ENCODE results near the gene VWA1. TPM values are rescaled to one million over a fixed set of nuclear protein-coding genes. Genes with fewer than 3 reads are reported as not detected.
"Not testable (repeated sequence)": the region's sequence is repeated elsewhere in the genome, so short reads cannot be mapped to it uniquely, and the experiment has no call there.

VWA1 gene
- total RNA-seq, 5 donors from 2014 or later (not counting 1 experiment from before 2014, with no cell fraction given), result 0.15 to 0.54 (median 0.26) TPM; not detected in 2

DNA sequence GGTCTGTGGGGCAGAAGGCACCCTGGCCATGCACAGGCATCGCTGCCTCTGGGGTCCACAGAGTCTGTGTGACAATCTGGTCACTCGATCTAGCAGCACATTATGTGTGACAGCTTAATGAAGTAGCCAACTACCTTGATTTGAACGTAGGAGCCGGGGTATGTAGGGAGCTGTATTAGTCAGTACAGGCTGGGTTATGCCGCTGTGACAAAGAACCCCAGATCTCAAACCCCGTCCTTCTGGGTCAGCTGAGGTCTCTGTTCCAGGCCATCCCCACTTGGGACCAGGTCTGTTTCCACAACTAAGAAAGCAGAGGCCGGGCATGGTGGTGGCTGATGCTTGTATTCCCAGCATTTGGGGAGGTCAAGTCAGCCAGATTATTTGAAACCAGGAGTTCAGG, 27.8 kb downstream of the VWA1 start:
- H3K36me3 Mint-ChIP-seq, result no peaks in the 10 kb centered on the region
- no peak overlapping the region for H3K27ac ChIP-seq (ENCODE audit: low read length)
- DNase-seq (no peak), ATAC-seq (replicated peaks in 1 of 4) (no peak)
- no peaks in the 10 kb centered on the region for H3K4me1 ChIP-seq (ENCODE audit: control insufficient read depth in 1 of 2, extremely low read depth in 1 of 2, insufficient read depth in 2 of 2, low read length in 2 of 2)
- CTCF ChIA-PET, result no interaction called here
- H3K27me3 Mint-ChIP-seq, result peaks cover 0 to 8% of the 10 kb centered on the region in 2 donors
- no peaks in the 10 kb centered on the region for H3K9me3 Mint-ChIP-seq
- POLR2A ChIA-PET, result no interaction called here
- no peak overlapping the region for H3K4me3 Mint-ChIP-seq
- 79% methylated on average over 3 of the region's 7 CpGs for WGBS (ENCODE audit: insufficient coverage)
- H3K4me3 ChIP-seq (ENCODE audit: control insufficient read depth in 1 of 2, extremely low read depth in 1 of 2, low read length in 1 of 2), result no peak overlapping the region
- no peaks in the 10 kb centered on the region for H3K9me3 ChIP-seq
- no peaks in the 10 kb centered on the region for H3K4me1 Mint-ChIP-seq
- H3K36me3 ChIP-seq (ENCODE audit: control insufficient read depth in 2 of 2, extremely low read depth in 1 of 2, insufficient read depth in 1 of 2, low read length in 1 of 2), result no peaks in the 10 kb centered on the region
- peaks cover 0 to 36% of the 10 kb centered on the region in 2 experiments for H3K27me3 ChIP-seq (replicated peaks in 1 of 2; ENCODE audit: control insufficient read depth in 2 of 2, extremely low read depth in 1 of 2, insufficient read depth in 2 of 2, low read length in 1 of 2)
- H3K27ac Mint-ChIP-seq, result no peak overlapping the region

DNA sequence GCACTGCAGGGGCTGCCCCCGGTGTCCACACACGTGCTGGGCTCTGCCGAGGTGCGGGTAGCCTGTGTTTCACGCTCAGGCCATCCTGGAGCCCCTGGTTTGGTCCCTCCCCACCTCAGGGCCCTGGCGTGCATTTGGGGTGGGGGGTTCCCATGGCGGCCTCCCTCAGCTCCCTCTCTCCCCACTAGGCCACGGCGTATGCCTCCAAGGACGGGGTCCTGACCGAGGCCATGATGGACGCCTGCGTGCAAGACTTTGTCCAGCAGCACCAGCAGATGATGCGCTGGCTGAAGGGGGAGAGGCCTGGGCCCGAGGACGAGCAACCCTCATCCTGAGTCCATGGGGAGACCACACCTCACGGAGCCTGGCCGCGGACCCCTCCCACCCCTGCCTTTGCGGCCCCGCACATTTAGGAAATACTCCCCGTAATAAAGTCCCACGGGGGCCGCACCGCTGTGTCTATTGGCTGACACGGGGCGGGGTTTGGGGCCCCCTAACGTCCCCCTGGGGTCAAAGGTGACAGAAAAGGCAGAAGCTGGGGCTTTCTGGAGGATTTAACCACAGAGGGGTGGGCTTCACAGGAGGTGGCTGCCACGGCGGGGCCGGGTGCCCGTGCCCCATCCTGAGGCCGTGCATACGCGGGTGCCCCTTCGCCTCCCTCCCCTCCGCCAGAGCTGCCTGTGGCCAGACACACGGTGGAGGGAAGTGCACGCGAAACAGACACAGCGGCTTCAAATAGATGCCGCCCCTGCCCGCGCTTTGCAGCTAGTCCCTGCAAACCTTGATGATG, 32.9 kb downstream of the VWA1 start:
- H3K9me3 Mint-ChIP-seq, H3K27me3 Mint-ChIP-seq: not testable (repeated sequence)
- H3K4me1 Mint-ChIP-seq, result peaks cover 20 to 24% (median 22%) of the 10 kb centered on the region in 3 donors

DNA sequence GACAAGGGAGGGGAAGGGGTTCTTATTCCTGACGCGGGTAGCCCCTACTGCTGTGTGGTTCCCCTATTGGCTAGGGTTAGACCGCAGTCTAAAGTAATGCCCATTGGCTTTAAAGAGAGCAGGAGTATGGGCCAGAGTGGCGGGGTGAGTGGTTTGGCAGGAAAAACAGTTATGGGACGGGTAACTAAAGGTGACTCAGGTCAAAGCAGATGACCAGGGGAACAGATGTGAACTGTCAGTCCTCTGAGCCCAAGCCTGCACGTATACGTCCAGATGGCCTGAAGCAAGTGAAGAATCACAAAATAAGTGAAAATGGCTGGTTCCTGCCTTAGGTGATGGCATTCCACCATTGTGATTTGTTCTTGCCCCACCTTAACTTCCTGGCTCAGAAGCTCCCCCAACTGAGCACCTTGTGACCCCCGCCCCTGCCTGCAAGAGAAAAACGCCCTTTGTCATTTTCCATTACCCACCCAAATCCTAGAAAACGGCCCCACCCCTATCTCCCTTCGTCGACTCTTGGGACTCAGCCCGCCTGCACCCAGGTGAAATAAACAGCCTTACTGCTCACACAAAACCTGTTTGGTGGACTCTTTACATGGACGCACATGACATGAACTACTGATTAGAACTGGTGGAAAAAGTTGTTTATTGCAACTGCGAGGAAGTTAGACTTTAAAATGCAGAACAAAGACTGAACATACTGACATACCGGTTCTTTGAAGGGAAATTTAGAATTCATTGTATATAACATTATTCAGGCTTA, 35.3 kb downstream of the VWA1 start:
- 68% methylated on average over 7 of the region's 16 CpGs for WGBS (ENCODE audit: insufficient coverage)
- Histone ChIP-seq H3K4me1 (ENCODE audit: control insufficient read depth in 1 of 2, extremely low read depth in 1 of 2, insufficient read depth in 2 of 2, low read length in 2 of 2) (peaks cover 2 to 24% of the 10 kb centered on the region in 2 experiments), H3K9me3 (no peaks in the 10 kb centered on the region), H3K27me3 (replicated peaks in 1 of 2; ENCODE audit: control insufficient read depth in 2 of 2, extremely low read depth in 1 of 2, insufficient read depth in 2 of 2, low read length in 1 of 2) (no peaks in the 10 kb centered on the region), H3K27ac (ENCODE audit: low read length) (peak overlapping the region; percentile 66), H3K36me3 (ENCODE audit: control insufficient read depth in 2 of 2, extremely low read depth in 1 of 2, insufficient read depth in 1 of 2, low read length in 1 of 2) (no peaks in the 10 kb centered on the region), H3K4me3 (ENCODE audit: control insufficient read depth in 1 of 2, extremely low read depth in 1 of 2, low read length in 1 of 2) (peak overlapping the region; percentile 67 to 87)
- Mint-ChIP-seq H3K4me3 (peak overlapping the region; percentile 83 to 90 (median 90)), H3K27ac (peak overlapping the region; percentile 87 to 90), H3K36me3 (no peaks in the 10 kb centered on the region), H3K4me1 (peaks cover 24 to 33% (median 25%) of the 10 kb centered on the region in 3 donors), H3K9me3 (no peaks in the 10 kb centered on the region), H3K27me3 (peaks cover 0 to under 1% of the 10 kb centered on the region in 2 donors)
- DNase-seq (peak in 2 of 35 experiments; percentile 8 to 14), ATAC-seq (replicated peaks in 1 of 4) (peak; percentile 4 to 24 (median 5))
- CTCF ChIA-PET, result no interaction called here
- POLR2A ChIA-PET, result no interaction called here

More for the DNA sequence above, 32.9 kb downstream of the VWA1 start:
- POLR2A ChIA-PET; H3K27ac Mint-ChIP-seq; H3K27me3 ChIP-seq (replicated peaks in 1 of 2; ENCODE audit: control insufficient read depth in 2 of 2, extremely low read depth in 1 of 2, insufficient read depth in 2 of 2, low read length in 1 of 2); DNase-seq; CTCF ChIA-PET; H3K9me3 ChIP-seq; ATAC-seq (replicated peaks in 1 of 4); H3K27ac ChIP-seq (ENCODE audit: low read length); H3K4me3 ChIP-seq (ENCODE audit: control insufficient read depth in 1 of 2, extremely low read depth in 1 of 2, low read length in 1 of 2); H3K36me3 ChIP-seq (ENCODE audit: control insufficient read depth in 2 of 2, extremely low read depth in 1 of 2, insufficient read depth in 1 of 2, low read length in 1 of 2); H3K36me3 Mint-ChIP-seq; H3K4me3 Mint-ChIP-seq: not testable (repeated sequence)
- peaks cover 2 to 19% of the 10 kb centered on the region in 2 experiments for H3K4me1 ChIP-seq (ENCODE audit: control insufficient read depth in 1 of 2, extremely low read depth in 1 of 2, insufficient read depth in 2 of 2, low read length in 2 of 2)
- WGBS (ENCODE audit: insufficient coverage), result 62% methylated on average over 6 of the region's 44 CpGs

DNA sequence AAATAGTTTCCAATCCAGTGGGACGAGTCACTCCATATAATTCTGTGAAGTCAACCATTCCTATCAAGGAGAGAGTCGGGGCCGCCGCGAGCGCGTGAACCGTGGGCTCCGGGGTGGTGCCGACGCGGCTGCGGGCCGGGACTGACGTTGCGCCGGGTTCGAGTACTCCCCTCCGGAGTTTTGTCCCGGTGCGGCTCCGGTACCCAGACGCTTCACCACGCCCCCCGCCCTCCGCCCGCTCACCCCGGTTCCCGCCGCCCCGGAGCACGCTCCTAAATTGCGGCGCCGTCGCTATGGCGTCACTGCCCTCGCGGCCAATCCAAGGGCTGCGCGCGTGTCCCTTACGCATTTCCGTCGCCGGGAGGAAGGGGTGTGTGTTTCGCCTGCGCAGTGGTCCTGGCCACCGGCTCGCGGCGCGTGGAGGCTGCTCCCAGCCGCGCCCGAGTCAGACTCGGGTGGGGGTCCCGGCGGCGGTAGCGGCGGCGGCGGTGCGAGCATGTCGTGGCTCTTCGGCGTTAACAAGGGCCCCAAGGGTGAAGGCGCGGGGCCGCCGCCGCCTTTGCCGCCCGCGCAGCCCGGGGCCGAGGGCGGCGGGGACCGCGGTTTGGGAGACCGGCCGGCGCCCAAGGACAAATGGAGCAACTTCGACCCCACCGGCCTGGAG, 36.0 kb downstream of the VWA1 start, which contains the start of gene ATAD3B:
ATAD3B (plus strand) TSS at position 377 of the 664 bp plus-strand sequence; CDS start at position 497, 120 bp downstream.
- Histone ChIP-seq H3K36me3 (ENCODE audit: control insufficient read depth in 2 of 2, extremely low read depth in 1 of 2, insufficient read depth in 1 of 2, low read length in 1 of 2) (no peaks in the 10 kb centered on the region), H3K27me3 (replicated peaks in 1 of 2; ENCODE audit: control insufficient read depth in 2 of 2, extremely low read depth in 1 of 2, insufficient read depth in 2 of 2, low read length in 1 of 2) (no peaks in the 10 kb centered on the region), H3K4me1 (ENCODE audit: control insufficient read depth in 1 of 2, extremely low read depth in 1 of 2, insufficient read depth in 2 of 2, low read length in 2 of 2) (peaks cover 2 to 24% of the 10 kb centered on the region in 2 experiments), H3K27ac (ENCODE audit: low read length) (peak within 1 kb of the TSS; percentile 66), H3K9me3 (no peaks in the 10 kb centered on the region), H3K4me3 (ENCODE audit: control insufficient read depth in 1 of 2, extremely low read depth in 1 of 2, low read length in 1 of 2) (peak within 1 kb of the TSS; percentile 67 to 87)
- no peaks in the 10 kb centered on the region for H3K9me3 Mint-ChIP-seq
- WGBS (ENCODE audit: insufficient coverage), result under 1% methylated on average over 78 of the region's 87 CpGs
- ATAC-seq (replicated peaks in 1 of 4) (peak; percentile 96 to 97 (median 96)), DNase-seq (peak; percentile 66 to 94 (median 86))
- ChIA-PET POLR2A (no interaction called here), CTCF (no interaction called here)
- H3K4me1 Mint-ChIP-seq, result peaks cover 24 to 33% (median 25%) of the 10 kb centered on the region in 3 donors
- peak within 1 kb of the TSS; percentile 83 to 90 (median 90) for H3K4me3 Mint-ChIP-seq
- H3K27me3 Mint-ChIP-seq, result no peaks in the 10 kb centered on the region
- no peaks in the 10 kb centered on the region for H3K36me3 Mint-ChIP-seq
- H3K27ac Mint-ChIP-seq, result peak within 1 kb of the TSS; percentile 87 to 90

DNA sequence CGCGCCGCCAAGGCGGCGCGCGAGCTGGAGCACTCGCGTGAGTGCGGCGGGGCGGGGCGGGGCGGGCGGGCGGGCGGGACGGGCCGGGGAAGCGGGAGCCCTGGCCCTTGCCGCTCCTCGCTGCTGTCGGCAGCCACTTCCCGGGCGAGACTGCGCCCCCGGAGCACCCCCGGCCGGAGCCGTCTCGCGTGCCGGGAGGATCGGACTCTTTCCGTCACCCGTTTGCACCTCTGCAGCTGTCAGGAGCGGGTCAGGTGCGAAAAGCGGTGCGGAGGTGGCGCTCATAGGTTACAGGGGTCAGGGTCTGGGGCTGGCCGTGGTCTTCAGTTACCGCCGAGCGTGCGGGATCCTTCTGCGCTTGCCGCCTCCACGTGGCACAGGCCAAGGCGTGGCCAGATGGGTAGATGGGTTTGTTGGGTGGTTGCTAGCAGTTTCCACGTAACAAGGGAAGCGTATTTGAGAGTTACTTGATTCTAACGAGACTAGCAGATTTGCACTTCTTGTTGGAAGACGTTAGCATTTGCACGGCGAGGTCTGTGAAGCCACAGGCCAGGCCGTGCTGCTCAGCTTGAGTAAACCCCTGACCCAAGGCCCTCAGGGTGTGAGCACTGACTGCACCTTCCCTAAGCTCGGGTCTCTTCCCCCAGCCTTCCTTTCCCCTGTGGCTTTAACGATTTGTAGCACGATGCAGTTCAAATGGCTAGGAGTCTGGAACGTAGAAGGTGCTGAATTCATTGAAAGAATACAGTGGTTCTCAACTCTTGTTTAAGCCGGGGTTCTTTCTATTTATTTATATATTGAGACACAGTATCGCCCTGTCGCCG, 36.8 kb downstream of the VWA1 start:
- Mint-ChIP-seq H3K4me1 (peaks cover 24 to 33% (median 27%) of the 10 kb centered on the region in 3 donors), H3K27ac (peak overlapping the region in 1 of 2 donors; percentile 34), H3K4me3 (peak overlapping the region; percentile 71 to 90 (median 72))
- H3K9me3 Mint-ChIP-seq; H3K36me3 Mint-ChIP-seq; H3K27me3 ChIP-seq (replicated peaks in 1 of 2; ENCODE audit: control insufficient read depth in 2 of 2, extremely low read depth in 1 of 2, insufficient read depth in 2 of 2, low read length in 1 of 2); H3K27me3 Mint-ChIP-seq; POLR2A ChIA-PET; H3K9me3 ChIP-seq; CTCF ChIA-PET; H3K36me3 ChIP-seq (ENCODE audit: control insufficient read depth in 2 of 2, extremely low read depth in 1 of 2, insufficient read depth in 1 of 2, low read length in 1 of 2): not testable (repeated sequence)
- Histone ChIP-seq H3K4me1 (ENCODE audit: control insufficient read depth in 1 of 2, extremely low read depth in 1 of 2, insufficient read depth in 2 of 2, low read length in 2 of 2) (peaks cover 2 to 29% of the 10 kb centered on the region in 2 experiments), H3K4me3 (ENCODE audit: control insufficient read depth in 1 of 2, extremely low read depth in 1 of 2, low read length in 1 of 2) (peak overlapping the region; percentile 47 to 54), H3K27ac (ENCODE audit: low read length) (peak overlapping the region; percentile 20)
- 8% methylated on average over 28 of the region's 65 CpGs for WGBS (ENCODE audit: insufficient coverage)
- DNase-seq (peak in 7 of 35 experiments; percentile 6 to 39 (median 11)), ATAC-seq (replicated peaks in 1 of 4) (peak; percentile 30 to 50 (median 41))
